Activated T-cell treated with anti-CD3 and anti-CD28 coated beads for 4 hours (primary cell): Measurements from ENCODE around the gene HEATR1.
"Not testable (repeated sequence)": the region's sequence is repeated elsewhere in the genome, so short reads cannot be mapped to it uniquely, and the experiment has no call there.

ENCODE experiments used
- DNase-seq: peaks from one replicate; pipeline ENCODE4 v3.0.0-alpha.2; 2020

HEATR1 gene

GRCh38 chr1:236504338-236504737 lies 100.0 kb downstream of the HEATR1 start:
- not testable (repeated sequence) for DNase-seq

- no peak for DNase-seq
Observed at GRCh38 chr1:236502972-236503639, 101.2 kb downstream of the HEATR1 start.

GRCh38 chr1:236502579-236502971 lies 101.7 kb downstream of the HEATR1 start:
- no peak for DNase-seq

- DNase-seq = no peak
Observed at GRCh38 chr1:236501093-236501492, 103.2 kb downstream of the HEATR1 start.
